NT2/D1 (cell line): ENCODE data around the gene TIGD2.

ENCODE experiments used
- SUZ12 ChIP-seq: IDR thresholded peaks from 2 replicates; pipeline ENCODE4 v1.6.1; 2011; ENCODE audit not compliant: insufficient read length, insufficient read depth; ENCODE audit errors: extremely low read depth
- YY1 ChIP-seq: IDR thresholded peaks from 2 replicates; pipeline ENCODE4 v1.6.1; 2011; ENCODE audit not compliant: insufficient read length, insufficient read depth
- ZNF274 ChIP-seq: IDR thresholded peaks from 2 replicates; pipeline ENCODE4 v1.6.1; 2011; ENCODE audit warnings: mild to moderate bottlenecking, low read depth, low read length

DNA sequence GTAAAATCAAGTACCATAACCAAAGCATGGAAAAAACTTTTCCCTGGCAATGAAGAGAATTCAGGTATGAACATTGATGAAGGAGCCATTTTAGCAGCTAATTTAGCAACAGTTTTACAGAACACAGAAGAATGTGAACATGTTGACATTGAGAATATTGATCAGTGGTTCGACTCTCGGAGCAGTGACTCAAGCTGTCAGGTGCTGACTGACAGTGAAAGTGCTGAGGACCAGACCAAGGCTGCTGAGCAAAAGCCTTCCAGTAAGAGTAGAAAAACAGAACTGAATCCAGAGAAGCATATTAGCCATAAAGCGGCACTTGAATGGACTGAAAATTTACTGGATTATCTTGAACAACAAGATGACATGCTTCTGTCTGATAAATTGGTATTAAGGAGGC is 2.8 kb downstream of the TIGD2 start:
- no peak for TF ChIP-seq ZNF274
- TF ChIP-seq SUZ12 = no peak
- TF ChIP-seq YY1 = no peak
